Stimulated activated CD4-positive, alpha-beta T cell treated with anti-CD3 and anti-CD28 coated beads, Interleukin-4, amount 100 ng/mL, for 48 hours (primary cell): Measurements from ENCODE around the gene TBL1X.
A peak's percentile ranks its signal among the peaks of the same experiment; 100 is the strongest.

Source experiments
- DNase-seq, 2 donors: peaks; one replicate each; pipeline ENCODE4 v3.0.0-alpha.2; 2020; ENCODE audit warnings: low read depth in 2 of 2

The TBL1X gene

DNA sequence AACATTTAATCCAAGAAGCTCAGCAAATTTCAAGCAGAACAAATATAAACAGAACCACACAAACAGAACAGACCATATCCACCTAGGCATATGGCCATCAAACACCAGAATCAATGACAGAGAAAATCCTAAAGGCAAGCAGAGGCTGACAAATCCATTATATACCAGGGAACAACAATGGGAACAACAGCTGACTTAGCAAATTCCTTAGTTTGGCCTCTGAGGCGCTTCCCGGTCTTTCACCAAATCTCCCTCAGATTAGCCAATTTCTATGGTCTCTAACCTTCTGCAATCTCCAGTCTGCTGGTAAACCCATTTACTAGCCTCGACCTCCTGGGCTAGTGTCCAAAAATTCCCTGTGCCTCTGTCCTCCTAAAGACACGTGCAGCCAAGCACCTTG is 241.6 kb downstream of the TBL1X start:
- no peak for DNase-seq

DNA sequence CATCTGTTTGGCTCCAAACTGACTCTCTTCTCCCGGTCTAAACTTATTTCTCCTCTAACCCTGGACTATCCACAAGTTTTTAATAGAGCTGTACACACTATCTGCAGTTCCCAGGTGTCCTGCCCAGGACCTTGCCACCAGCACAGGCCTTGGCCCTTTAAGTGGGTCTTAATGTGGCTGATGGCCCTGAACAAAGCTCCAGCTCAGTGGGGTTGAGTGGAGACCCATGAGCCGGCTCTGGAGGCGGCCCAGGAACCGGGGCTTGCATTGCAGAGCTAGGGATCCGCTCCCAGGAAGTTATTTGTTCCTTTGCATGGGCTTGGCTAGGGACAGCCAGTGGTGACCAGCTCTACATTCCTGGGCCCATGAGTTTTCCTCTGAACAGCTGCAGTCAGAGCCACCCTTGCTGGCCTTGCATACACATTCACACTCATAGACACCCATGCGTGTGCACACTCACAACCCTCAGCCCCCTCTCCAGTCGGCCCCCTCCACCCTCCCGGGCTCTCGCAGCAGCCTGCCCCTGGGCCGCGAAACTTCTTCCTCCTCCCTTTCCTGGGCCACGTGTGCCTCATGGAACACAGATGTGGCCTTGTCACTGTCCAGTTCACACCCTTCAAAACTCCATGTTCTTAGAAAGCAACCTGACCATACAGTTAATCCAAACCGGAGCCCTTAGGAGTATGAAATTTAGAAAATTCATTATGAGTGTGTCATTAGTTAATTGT is 242.6 kb downstream of the TBL1X start:
- no peak for DNase-seq

GRCh38 chrX:9708086-9708485 is 243.2 kb downstream of the TBL1X start:
- no peak for DNase-seq

DNA sequence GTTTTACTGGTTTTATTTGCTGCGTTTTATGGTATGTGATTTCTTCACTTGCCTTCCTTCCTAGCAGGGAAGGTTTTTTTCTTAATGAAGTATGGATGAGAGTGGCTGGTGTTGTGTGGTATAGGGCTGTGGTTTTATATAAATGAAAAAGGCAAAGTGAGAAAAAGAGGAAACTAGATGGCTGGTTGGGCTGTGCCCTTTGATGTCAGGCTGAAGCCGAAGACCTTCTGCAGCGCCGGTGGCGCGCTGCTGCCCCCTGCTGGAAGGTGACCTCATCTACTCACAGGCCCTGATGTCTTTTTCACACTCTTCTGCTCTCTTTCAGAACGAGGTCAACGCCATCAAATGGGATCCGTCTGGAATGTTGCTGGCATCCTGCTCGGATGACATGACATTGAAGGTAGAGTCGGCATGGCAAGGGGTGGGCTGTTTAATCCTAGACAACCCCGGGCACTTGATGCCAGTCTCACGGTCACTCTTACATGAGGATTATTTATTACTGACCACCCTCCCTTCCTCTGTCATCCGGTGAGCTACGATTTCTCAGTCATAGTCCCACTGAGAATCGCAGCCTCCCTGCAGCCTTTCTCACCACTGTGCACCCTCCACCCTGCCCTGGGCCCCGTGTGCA is 244.2 kb downstream of the TBL1X start:
- peak; percentile 54 to 64 for DNase-seq

DNA sequence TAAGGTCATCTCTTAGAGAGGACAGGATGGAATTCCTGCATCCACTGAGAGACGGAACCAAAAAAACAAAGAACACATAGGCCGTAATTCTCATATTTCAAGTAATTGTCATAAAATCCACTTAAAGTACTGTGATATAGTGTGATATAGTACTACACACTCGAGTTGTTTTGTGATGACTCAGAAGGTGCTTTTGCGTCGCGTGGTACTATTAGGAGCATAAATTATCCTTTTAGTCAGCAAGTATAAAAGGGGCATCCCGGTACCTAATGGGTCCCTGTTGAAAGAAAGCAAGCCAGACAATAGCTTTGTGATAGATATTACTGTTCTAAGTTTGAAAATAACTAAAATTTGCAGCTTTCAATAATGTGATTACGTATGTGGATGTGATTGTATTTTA is 245.5 kb downstream of the TBL1X start:
- no peak for DNase-seq

GRCh38 chrX:9717376-9717775 is 252.5 kb downstream of the TBL1X start:
- DNase-seq = no peak

DNA sequence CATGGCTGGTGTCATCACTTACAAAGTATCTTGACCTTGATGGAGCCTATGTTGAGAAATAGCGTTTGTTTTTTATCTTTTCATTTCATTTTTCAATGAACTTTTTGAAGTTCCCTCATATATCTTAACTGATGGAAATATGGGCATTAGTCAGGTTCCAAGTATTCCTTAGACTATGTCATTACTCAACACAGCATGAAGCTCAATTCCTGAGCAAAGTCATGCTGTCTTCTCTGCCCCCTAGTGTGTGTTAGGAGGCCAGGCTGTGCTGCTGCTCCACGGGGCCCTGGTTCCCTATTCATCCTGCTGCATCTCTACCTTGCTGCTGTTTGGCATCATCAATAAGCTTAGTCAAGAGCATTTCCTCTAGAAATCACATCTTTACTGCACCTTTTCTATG is 259.9 kb downstream of the TBL1X start:
- DNase-seq = no peak

DNA sequence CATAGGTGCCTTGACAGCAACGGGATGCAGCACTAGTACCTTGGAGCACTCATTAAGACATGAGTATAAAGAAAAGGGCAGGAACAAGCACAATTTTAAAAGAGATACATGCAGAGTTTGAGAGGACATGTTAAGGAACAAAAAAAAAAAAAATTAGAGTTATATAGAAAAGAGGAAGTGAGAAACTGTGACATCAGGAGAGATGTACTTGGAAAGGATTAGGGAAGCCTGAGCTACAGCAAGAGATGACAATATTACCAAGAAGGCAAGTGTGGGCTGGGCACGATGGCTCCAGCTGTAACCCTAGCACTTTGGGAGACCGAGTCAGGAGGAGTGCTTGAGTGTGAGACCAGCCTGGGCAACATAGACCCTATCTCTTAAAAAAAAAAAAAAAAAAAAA is 263.4 kb downstream of the TBL1X start:
- no peak for DNase-seq

DNA sequence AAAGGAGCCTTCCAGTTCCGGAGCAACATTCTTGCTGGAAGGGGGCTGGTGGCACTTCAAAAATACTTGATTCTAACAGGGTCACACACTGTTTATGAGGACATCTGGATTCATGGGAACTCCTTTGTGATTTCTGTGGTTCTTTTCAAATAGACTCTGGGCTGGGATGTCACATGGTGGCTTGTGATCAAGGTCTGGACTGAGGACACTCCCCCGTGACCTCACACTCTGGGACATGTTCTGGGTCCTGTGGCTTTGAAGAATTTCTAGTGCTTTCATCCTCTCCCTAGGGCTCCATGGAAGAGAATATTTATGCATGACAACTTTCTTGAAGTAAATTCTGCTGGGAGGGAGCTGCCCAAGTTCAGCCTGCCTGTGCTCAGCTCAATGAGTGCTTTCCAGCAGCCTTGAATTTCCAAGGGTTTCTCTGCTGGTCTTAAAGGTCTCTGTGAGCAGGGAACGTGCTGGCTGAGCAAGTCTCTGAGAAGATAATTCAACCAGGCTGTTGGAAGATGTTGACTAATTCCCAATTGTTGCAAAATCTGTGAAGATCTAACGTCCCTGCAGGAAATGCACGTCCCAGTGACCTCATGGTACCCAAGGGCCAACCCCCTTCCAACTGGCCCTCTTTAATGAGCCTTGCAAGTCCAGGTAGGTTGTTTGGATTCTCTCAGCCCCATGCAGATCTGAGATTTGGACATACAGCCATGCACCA is 264.5 kb downstream of the TBL1X start:
- DNase-seq = no peak

DNA sequence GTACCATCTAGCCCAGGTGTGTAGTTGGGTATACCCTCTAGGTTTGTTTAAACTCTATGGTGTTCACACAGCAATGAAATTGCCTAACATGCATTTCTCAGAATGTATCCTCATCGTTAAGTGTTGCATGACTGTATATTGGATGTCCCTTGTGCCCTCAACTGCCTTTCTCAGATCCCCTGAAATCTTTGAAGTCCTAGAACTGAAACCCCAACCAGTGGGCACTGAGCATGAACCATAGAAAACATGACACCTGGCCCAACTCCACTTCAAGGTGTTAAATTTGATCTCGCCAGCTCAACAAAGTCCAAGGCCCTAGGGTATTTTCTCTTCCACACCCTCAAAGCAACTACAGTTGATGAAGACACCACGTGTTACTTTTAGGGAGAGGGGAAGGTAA is 265.2 kb downstream of the TBL1X start:
- no peak for DNase-seq

DNA sequence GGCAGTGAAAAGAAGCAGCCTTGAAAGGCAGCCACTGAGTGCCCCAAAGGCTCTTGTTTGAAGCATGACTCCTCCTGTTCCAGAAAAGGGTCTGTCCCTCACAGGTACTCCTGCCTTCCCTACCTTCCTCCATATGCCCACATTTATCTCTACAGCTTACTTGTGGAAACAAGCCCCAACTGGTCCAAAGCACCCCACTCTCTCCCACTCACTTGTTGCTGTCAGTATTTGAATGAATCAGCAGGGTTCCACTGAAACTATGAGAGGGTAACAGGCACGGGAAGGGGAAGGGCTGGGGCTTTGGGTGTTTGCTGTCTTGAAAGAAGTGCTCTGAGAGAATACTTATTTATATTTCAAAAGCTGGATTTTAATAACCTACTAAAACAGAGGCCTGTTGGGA is 265.9 kb downstream of the TBL1X start:
- DNase-seq = peak in 1 of 2 donors; percentile 1

- no peak for DNase-seq
These were observed 272.5 kb downstream of the TBL1X start for GRCh38 chrX:9737363-9737762.

DNA sequence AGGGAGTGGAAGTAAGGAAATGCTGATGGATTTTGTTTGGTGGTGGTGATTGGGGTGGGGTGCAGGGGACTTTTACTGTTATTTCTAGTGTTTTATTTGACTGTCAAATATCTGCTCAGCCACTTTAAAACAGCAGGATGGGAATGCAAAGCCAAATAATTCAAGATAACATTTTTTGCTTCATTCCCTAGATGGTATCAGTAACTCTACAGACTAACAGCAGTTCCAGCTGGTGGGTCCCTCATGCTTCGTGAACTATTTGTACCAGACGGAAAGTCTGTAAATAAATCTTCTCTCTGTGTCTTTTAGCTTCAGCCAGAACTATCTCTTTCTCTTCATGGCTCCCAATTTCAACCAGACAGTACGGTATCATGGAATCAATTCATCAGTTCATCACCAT is 273.3 kb downstream of the TBL1X start:
- no peak for DNase-seq

- DNase-seq = no peak
These were observed 274.3 kb downstream of the TBL1X start for GRCh38 chrX:9739130-9739529.

GRCh38 chrX:9745417-9746115 is 280.7 kb downstream of the TBL1X start:
- DNase-seq = no peak

DNA sequence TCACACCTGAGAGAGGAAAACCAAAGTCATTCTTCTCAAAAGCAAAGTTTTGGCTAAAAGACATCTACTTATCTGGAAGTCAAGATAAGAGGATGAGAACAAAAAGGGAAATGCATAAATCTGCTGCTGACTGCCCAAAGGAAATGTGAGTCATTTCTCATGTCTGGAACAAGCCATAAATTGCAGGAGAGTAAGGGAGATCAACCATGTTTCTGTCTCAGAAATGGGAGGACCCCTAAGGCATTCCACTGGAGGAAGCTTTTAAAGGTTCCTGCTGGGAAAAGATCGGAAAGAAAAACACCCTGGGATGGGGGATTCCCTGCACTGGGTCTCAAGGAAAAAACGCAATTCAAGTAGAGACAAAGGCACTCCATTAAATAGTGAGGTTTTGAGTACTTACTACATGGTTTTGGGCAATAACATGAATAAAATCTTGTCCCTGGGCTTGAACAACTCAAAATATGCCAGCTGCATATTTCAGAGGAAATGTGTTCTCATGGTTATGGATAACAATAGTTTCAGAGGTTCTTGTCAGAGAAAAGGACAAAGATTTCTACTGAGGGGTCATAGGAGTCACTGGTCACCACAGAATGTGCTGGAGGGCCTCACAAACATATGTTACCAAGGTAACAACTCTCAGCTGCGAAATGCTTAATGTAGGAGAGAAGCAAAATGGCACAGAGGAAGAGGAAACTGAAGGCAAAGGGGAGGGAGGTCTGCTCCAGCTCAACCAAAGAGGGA is 281.5 kb downstream of the TBL1X start:
- no peak for DNase-seq

- DNase-seq = no peak
These were observed 282.8 kb downstream of the TBL1X start for GRCh38 chrX:9747644-9748043.

- no peak for DNase-seq
These were observed 284.4 kb downstream of the TBL1X start for GRCh38 chrX:9749146-9749692.

DNA sequence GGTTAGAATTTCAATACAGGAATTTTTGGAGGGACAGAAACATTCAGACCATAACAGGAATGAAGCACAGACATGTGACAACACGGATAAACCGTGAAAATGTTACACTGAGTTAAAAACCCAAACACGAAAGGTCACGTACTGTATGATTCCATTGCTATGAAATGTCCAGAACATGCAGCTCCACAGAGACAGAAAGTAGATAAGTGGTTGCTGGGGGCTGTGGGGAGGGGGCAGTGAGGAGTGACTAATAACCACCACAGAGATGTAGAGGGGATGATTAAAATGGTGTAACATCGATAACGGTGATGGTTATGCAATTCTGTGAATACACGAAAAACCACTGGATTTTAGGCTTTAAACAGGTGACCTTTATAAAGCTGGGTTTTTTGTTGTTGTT is 292.5 kb downstream of the TBL1X start:
- no peak for DNase-seq

- DNase-seq = no peak
These were observed 293.3 kb downstream of the TBL1X start for GRCh38 chrX:9758021-9758638.

- no peak for DNase-seq
These were observed 294.5 kb downstream of the TBL1X start for GRCh38 chrX:9759337-9759736.
